Natural killer cell (primary cell): ENCODE results near the gene TYW3. TPM values are rescaled to one million over a fixed set of nuclear protein-coding genes. Genes with fewer than 3 reads are reported as not detected.

ENCODE experiments used
- ATAC-seq, 3 donors: fragments of 150-1000 bp in 2 of 3; fragments of 200-7000 bp in 1 of 3; cut with Tn5 transposase; 1 replicate in 1 of 3; 2 replicates in 2 of 3; pipeline ENCODE4 v1.10.0; 2021; ENCODE audit warnings: mild to moderate bottlenecking in 2 of 3, moderate library complexity in 2 of 3
- DNase-seq, 2 donors: peaks; one replicate each; pipeline versions ENCODE4 v3.0.0 to v3.0.0-alpha.2; 2013 to 2021; ENCODE audit warnings: mixed read lengths in 1 of 2
- H3K27ac ChIP-seq: one replicate; pipeline ENCODE4 v1.5.1; 2013; ENCODE audit warnings: mild to moderate bottlenecking, low read length
- H3K27me3 ChIP-seq: one replicate; pipeline ENCODE4 v1.6.1; 2013; ENCODE audit warnings: low read length; ENCODE audit not compliant: control insufficient read depth, insufficient read depth
- H3K36me3 ChIP-seq: one replicate; pipeline ENCODE4 v1.6.1; 2013; ENCODE audit warnings: low read length; ENCODE audit not compliant: control insufficient read depth, insufficient read depth
- H3K4me1 ChIP-seq: one replicate; pipeline ENCODE4 v1.6.1; 2013; ENCODE audit warnings: low read length; ENCODE audit not compliant: control insufficient read depth, insufficient read depth
- H3K4me3 ChIP-seq: one replicate; pipeline ENCODE4 v1.5.1; 2013; ENCODE audit warnings: low read length
- H3K9me3 ChIP-seq: one replicate; pipeline ENCODE4 v1.6.1; 2013; ENCODE audit warnings: low read length; ENCODE audit not compliant: control insufficient read depth, insufficient read depth
- H3K27ac Mint-ChIP-seq, 2 donors: one replicate each; pipeline ENCODE4 v1.8.0; 2022; ENCODE audit warnings: mild to moderate bottlenecking in 2 of 2, mixed read lengths in 2 of 2, moderate library complexity in 1 of 2
- H3K27me3 Mint-ChIP-seq, 2 donors: one replicate each; pipeline ENCODE4 v1.8.0; 2022; ENCODE audit warnings: low read depth in 2 of 2, mixed read lengths in 2 of 2
- H3K36me3 Mint-ChIP-seq: one replicate; pipeline ENCODE4 v1.8.0; 2022; ENCODE audit warnings: mixed read lengths
- H3K4me1 Mint-ChIP-seq, 2 donors: one replicate each; pipeline ENCODE4 v1.8.0; 2022; ENCODE audit warnings: mixed read lengths in 2 of 2
- H3K4me3 Mint-ChIP-seq: one replicate; pipeline ENCODE4 v1.8.0; 2022; ENCODE audit warnings: mild to moderate bottlenecking, moderate library complexity, mixed read lengths
- H3K9me3 Mint-ChIP-seq, 2 donors: one replicate each; pipeline ENCODE4 v1.8.0; 2022; ENCODE audit warnings: mixed read lengths in 2 of 2
- WGBS: methylation state at CpG from one replicate; pipeline ENCODE4 v1.1.7; 2013; ENCODE audit warnings: missing lambda C conversion rate; ENCODE audit not compliant: insufficient coverage; 5-methylcytosine and 5-hydroxymethylcytosine counted together
- intact Hi-C: fragments of 100-400 bp; cut with micrococcal nuclease; formaldehyde crosslinking; loops from one replicate; pipeline ENCODE4 v1.14.2; 2022
- total RNA-seq, 4 donors: library from RNA; stranded (reverse); fragments of 120-200 nt in 1 of 4; gene quantifications; one replicate each; pipeline versions ENCODE4 v1.2.3 to v1.2.4, GENCODE V29; 2013 to 2022
- TF ChIP-seq, protein P1 (sequence below): fragments of 200-600 bp; IDR thresholded peaks from one replicate; pipeline ENCODE4 v1.8.0; 2022; ENCODE audit warnings: antibody characterized with exemption

Gene TYW3
- total RNA-seq, 3 donors from 2014 or later (not counting 1 experiment from before 2014, with no cell fraction given) = 8.1 to 14.0 (median 8.3) TPM

DNA sequence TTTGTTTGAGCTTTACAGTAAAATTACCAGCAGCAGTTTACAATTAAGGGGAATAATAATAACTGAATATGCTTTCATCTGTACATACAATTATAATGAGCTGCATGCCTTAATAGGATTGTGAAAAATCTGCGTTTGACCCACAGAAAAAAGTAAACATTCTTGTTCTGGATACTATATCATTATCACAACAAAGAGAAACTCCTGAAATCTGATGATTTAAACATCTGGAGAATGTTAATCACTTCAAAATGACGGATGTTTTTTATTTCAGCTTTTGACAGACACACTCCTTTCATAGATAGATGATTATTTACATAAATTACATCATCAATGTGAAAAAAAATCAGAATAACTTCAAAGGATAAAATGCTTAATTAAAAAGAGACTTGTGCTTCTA is 58.5 kb downstream of the TYW3 start:
- TF ChIP-seq, protein P1, sequence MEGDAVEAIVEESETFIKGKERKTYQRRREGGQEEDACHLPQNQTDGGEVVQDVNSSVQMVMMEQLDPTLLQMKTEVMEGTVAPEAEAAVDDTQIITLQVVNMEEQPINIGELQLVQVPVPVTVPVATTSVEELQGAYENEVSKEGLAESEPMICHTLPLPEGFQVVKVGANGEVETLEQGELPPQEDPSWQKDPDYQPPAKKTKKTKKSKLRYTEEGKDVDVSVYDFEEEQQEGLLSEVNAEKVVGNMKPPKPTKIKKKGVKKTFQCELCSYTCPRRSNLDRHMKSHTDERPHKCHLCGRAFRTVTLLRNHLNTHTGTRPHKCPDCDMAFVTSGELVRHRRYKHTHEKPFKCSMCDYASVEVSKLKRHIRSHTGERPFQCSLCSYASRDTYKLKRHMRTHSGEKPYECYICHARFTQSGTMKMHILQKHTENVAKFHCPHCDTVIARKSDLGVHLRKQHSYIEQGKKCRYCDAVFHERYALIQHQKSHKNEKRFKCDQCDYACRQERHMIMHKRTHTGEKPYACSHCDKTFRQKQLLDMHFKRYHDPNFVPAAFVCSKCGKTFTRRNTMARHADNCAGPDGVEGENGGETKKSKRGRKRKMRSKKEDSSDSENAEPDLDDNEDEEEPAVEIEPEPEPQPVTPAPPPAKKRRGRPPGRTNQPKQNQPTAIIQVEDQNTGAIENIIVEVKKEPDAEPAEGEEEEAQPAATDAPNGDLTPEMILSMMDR = no peak
- no peaks in the 10 kb centered on the region for H3K27me3 ChIP-seq
- no peaks in the 10 kb centered on the region for H3K9me3 ChIP-seq
- no peak overlapping the region for H3K4me3 ChIP-seq
- ATAC-seq (no peak), DNase-seq (no peak)
- Mint-ChIP-seq H3K27me3 (no peaks in the 10 kb centered on the region), H3K36me3 (no peaks in the 10 kb centered on the region), H3K27ac (no peak overlapping the region), H3K4me1 (no peaks in the 10 kb centered on the region), H3K9me3 (peaks cover 2% of the 10 kb centered on the region in 2 donors), H3K4me3 (no peak overlapping the region)
- no peaks in the 10 kb centered on the region for H3K36me3 ChIP-seq
- H3K4me1 ChIP-seq = no peaks in the 10 kb centered on the region
- intact Hi-C loops = no loop called here
- no peak overlapping the region for H3K27ac ChIP-seq
- 60% methylated on average over 1 of the region's 2 CpGs for WGBS

DNA sequence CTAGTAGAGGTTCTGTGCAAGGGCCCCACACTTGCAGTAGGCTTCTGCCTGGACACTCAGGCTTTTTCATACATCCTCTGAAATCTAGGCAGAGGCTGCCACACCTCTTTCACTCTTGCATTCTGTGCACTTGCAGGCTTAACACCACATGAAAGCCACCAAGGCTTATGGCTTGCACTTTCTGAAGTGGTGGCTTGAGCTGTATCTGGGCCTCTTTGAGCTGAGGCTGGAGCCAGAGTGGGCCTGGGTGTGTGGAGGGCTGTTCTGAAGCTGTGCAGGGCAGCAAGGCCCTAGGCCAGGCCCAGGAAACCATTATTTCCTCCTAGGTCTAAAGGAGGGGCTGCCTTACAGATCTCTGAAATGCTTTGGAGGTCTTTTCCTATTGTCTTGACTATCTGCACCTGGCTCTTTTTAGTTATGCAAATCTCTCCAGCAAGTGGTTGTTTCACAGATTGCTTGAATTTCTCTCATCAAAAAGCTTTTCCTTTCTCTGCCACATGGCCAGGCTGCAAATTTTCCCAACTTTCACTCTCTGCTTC is 66.2 kb downstream of the TYW3 start:
- H3K27ac Mint-ChIP-seq = no peak overlapping the region
- no peaks in the 10 kb centered on the region for H3K4me1 ChIP-seq
- DNase-seq (no peak), ATAC-seq (no peak)
- no peaks in the 10 kb centered on the region for H3K27me3 Mint-ChIP-seq
- peaks cover 4% of the 10 kb centered on the region for H3K9me3 ChIP-seq
- H3K36me3 Mint-ChIP-seq = peaks cover 5% of the 10 kb centered on the region
- H3K4me3 Mint-ChIP-seq = no peak overlapping the region
- no peaks in the 10 kb centered on the region for H3K4me1 Mint-ChIP-seq
- H3K27me3 ChIP-seq = no peaks in the 10 kb centered on the region
- peaks cover 8 to 15% of the 10 kb centered on the region in 2 donors for H3K9me3 Mint-ChIP-seq
- no peak overlapping the region for H3K4me3 ChIP-seq
- intact Hi-C loops = no loop called here
- H3K36me3 ChIP-seq = no peaks in the 10 kb centered on the region
- H3K27ac ChIP-seq = no peak overlapping the region
- TF ChIP-seq, protein P1 = no peak

DNA sequence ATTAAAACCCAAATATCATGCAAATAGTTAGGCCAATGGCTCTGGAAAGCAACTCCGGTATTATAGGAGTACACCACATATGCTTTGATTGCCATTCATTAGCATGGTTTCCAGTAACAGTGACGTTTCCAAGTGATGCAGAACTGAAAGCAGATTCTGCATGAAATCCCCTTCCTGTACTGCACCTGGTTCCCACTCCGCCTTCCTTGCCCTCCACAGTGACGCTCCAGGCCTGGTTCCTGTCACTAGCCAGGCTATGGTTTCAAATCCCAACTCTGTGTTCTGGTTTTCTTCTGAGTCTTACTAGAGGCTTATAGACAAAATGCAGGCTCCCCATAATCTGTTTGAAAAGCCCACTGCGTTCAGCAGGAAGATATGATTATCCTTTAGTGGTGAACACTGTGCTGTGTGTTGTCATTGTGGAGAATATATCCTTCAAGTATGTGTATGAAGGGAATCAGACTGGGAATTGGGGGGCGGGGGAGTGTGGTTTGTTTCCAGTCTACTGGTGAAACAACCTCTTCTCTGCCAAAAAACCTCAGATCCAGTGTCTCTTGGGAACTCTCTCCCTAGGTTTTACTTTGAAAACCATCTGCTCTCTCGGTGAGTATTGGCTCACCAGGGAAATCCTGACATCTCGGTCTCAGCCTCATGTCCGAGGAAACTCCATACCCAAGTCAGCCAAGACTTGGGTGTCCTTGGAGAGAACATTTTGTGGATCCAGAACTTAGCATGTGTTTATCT is 78.7 kb downstream of the TYW3 start:
- Histone ChIP-seq H3K36me3 (no peaks in the 10 kb centered on the region), H3K4me1 (no peaks in the 10 kb centered on the region), H3K27ac (no peak overlapping the region), H3K9me3 (no peaks in the 10 kb centered on the region), H3K4me3 (no peak overlapping the region), H3K27me3 (no peaks in the 10 kb centered on the region)
- ATAC-seq (no peak), DNase-seq (no peak)
- H3K27me3 Mint-ChIP-seq = no peaks in the 10 kb centered on the region
- 74% methylated on average over 8 of the region's 9 CpGs for WGBS
- H3K4me3 Mint-ChIP-seq = no peak overlapping the region
- no peak overlapping the region for H3K27ac Mint-ChIP-seq
- intact Hi-C loops = no loop called here
- H3K9me3 Mint-ChIP-seq = peaks cover 7 to 12% of the 10 kb centered on the region in 2 donors
- H3K36me3 Mint-ChIP-seq = no peaks in the 10 kb centered on the region
- TF ChIP-seq, protein P1 = no peak
- H3K4me1 Mint-ChIP-seq = no peaks in the 10 kb centered on the region

DNA sequence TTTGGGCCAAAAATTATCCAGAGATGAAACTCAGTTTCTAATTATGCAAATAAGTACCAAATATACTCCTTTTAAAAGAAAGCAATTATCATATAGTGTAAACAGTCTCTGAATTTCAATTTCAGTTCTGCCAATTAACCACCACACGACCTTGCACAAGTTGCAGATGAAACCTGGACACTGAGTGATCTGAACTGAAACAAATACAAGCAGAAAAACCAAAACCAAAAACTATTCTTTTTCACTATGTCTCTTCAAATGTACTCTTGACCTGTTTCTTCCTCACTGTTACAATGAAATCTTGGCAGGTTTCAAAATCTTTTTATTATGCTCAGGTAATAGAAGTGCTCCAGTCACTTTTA is 79.2 kb downstream of the TYW3 start:
- ATAC-seq = no peak
- Mint-ChIP-seq H3K27ac (no peak overlapping the region), H3K27me3 (no peaks in the 10 kb centered on the region), H3K4me3 (no peak overlapping the region), H3K36me3 (no peaks in the 10 kb centered on the region), H3K9me3 (peaks cover 9 to 11% of the 10 kb centered on the region in 2 donors), H3K4me1 (no peaks in the 10 kb centered on the region)
- H3K36me3 ChIP-seq = no peaks in the 10 kb centered on the region
- H3K4me3 ChIP-seq = no peak overlapping the region
- H3K9me3 ChIP-seq = no peaks in the 10 kb centered on the region
- no peak for DNase-seq
- TF ChIP-seq, protein P1 = no peak
- intact Hi-C loops = no loop called here
- no peak overlapping the region for H3K27ac ChIP-seq
- no peaks in the 10 kb centered on the region for H3K27me3 ChIP-seq
- 48% methylated on average over 1 of the region's 1 CpG for WGBS
- H3K4me1 ChIP-seq = no peaks in the 10 kb centered on the region
